H4 (cell line): Measurements from ENCODE around the gene SCRT2. TPM values are rescaled to one million over a fixed set of nuclear protein-coding genes. Genes with fewer than 3 reads are reported as not detected.

Experiments used
- DNase-seq: peaks from one replicate; pipeline ENCODE4 v3.0.0-alpha.2; 2015; ENCODE audit warnings: low spot score
- total RNA-seq: library from RNA; depleted of rRNA; stranded (reverse); fragments of >200 nt; shearing (Covaris generic); gene quantifications from 2 replicates; pipeline ENCODE4 v1.2.3, GENCODE V29; 2014

Gene SCRT2
- total RNA-seq, 1 experiment from 2014 or later: not detected

DNA sequence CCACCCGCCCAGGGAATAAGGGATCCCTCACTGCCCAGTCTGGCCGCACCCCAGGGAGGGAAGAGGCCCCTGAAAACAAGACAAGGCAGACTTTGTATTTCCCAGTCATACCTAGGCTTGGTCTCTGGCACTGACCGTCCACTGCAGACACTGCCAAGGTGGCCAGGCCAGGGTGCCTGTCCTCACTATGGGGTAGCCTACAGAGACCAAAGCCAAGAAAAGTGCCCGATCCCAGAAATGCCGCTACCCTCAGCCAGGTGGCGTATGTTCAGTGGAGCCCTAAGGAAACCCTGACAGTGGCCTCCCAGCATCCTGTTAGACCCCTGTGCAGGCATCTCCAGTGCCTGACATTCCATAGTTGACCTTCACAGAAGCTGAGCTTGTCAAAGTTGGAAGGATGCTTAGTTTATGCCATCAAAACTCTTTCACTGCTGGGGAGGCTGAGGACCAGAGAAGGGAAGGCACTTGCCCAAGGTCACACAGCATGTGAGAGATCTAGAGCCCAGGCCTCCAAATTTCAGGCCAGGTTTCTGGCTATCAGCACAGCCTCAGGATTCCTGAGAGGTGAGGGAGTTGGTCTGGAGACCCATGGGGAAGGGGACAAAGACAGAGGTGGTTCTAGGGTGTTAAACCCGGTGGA, 2.5 kb downstream of the SCRT2 start:
- DNase-seq: no peak

DNA sequence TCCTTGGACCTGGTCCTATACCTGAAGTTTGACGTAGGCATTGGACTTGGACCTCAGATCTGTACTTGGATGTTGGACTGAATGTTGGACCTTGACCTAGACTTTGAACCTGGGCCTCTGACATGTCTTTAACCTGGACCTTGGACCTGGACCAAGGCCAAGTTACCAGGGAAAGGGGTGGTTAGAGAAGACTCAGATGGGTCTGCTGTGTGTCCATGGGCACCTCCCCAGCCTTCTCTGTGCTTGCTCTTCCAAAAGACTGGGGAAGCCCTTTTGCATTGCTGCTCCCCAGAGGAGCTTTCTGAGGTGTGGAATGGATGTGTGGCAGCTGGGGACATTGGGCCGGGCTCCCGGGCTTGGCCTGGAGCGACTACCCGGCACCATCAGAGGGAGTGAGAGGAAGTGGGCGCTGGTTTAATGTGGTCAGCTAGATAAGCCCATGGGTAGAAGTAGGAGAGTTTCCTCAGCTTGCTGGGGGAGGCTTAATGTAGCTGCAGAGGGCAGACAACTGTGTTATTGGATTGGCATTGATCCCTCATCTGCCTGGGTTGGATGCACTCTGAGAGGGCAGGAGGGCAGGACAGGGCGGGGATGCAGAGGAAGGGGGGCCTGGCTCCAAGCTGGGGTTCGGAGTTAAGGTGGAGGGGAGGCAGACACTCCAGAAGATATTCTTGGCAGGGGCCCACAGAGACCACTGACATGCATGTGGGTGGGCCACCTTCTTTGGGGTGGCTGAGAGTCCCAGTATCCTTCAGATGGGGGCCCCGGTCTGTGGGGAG, 4.2 kb downstream of the SCRT2 start:
- DNase-seq: no peak

DNA sequence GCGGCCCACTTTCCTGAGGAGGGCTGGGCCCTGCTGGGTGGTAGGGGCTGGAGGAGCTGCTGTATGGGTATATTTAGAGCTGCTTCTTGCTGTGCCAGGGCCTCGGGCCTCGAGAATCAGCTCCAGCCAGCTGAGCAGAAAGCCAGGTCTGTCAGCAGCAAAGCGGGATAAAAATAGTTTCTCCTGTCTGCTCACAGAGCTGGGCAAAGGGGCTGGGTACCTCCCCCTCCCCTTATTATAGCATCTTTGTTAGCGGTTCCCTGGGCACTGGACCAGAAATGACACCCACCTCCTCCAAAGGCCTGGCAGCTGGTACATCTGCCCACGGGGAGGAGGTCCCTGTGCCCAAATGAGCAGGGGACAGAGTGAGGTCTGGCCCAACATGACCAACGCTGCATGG, 6.0 kb downstream of the SCRT2 start:
- DNase-seq: no peak

DNA sequence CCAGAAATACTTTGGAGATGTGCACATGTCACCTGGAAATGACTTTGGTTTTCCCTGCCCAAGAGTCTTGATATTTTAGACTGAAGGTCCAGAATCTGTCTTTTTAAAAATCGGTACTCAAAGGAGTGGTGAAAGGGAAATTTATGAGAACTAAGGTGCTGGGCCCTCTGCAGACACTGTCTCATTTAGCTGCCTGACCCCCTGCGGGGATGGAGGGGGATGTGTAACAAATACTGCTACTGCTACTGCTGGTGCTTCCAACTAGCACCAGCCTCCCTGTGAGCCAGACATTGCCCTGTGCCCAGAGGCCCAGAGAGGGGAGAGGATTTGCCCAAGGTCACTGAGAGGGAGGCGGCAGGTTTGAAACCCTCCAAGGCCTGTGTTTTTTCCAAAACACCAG, 7.0 kb downstream of the SCRT2 start:
- no peak for DNase-seq

DNA sequence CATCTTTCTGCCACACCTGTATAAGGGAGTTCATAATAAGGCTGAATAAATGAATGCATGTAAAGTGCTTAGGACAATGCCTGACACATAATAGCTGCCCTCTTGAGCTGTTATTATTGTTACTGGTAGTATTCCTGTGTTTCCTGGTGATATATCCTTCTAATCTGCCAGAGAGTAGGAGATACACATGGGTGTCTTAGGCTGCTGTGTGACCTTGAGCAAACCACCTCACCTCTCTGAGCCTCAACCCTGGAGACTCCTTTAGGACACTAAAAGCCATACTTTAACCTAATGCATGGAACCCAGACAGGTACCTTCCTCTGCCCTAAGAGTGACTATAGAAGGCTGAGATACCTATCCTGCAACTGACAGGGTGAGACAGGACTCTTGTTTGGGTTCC, 7.6 kb downstream of the SCRT2 start:
- no peak for DNase-seq

DNA sequence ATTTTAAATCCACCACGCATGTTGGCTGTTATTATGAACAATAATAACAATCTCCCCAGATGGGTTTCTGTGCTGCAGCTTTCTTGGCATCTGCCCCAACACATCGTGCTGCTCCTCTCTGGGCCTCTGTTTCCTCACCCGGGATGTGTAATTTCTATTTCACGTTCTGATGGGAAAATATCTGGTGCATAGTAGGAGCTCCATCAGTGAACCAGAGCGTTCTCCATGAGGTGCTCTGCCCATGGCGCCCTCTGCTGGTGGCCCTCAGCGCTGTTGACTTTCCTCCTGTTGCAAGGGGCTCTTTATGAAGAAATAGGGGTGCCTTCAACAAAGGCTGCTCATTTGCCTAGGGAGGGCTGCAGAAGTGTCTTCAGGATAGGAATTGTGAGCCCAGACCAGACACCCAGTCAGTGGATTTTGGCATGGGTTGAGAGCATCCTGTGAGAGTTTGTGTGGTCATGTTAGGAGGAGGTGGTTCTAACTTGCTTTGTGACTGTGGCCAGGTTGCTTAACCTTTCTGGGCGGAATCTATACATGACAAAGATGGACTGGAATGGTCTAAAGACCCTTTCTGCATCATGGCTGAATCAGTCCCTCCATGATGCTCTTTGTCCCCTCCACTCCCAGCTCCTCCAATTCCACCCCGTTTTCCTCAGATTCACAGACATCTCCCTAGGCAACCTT, 8.1 kb downstream of the SCRT2 start:
- DNase-seq: peak; percentile 21

DNA sequence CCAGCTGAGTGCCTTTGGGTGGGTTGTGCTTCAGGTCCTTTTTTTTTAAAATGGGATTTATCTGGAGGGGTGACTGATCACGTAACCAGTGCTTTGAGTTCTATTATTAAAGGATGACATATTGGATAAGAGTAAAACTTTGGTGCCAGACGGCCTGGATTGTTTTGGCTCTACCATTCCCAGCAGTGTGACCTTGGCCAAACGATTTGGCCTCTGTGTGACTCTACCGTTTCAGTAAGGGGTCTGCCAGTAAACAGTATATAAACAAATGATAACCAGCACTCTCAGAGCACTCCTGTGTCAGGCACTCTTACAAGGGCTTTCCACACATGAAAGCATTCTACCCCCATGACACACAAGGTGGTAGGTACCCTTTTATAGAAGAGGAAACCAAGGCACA, 8.7 kb downstream of the SCRT2 start:
- no peak for DNase-seq

DNA sequence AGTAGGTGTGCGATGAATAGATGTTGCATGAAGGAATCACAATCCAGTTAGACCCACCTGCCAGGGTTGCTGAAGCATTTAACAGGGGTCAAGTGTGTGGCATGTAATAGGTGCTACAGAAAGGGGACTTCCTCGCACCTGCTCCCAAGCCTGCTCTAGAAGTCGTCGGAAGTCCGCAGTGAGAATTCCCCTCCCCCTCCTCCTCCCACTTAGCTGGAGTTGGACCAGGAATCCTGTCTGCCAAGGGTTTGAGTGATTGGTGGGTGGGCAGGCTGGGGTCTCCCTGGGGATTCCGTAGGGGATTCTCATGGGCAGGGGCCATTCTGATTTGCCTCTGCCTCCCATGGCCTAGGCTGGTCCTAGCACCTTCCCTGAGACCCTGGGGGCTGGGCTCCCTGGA, 10.3 kb downstream of the SCRT2 start:
- DNase-seq: no peak

DNA sequence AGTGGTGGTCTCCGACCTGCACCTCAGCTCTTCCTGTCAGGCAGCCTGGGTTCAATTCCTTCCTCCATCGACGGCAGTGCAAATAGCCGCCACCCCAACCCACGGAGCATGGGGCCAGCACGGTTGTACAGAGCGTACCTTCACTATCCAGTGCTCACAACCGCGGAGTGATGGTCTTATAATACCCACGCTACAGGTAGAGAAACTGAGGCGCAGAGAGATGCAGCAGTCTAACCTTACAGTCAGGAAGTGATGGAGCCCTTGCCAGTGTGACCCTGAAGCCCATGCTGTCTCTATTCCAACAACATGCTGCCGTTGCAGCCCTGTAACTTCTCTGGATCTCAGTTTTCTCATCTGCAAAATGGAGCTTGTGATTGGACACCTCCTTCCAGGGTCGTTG, 11.0 kb downstream of the SCRT2 start:
- no peak for DNase-seq

DNA sequence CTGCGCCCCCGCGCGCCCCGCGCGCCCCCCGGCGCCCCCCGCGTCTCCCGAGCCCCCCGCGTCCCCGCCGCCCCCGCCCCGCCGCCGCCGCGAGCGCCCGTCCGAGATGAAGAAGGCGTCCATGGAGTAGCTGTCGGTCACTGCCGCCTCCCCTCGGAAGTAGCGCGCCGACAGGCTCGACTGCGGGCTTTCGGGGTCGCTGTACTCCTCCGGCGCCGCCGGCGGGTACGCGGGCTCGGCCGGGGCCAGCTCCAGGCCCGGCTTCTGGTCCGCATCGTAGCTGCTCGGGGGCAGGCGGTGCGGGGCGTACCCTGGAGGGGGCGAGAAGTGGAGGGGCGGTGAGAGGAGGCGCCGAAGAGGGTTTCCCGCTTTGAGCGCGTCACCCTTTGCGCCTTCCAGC, 11.5 kb downstream of the SCRT2 start:
- no peak for DNase-seq

DNA sequence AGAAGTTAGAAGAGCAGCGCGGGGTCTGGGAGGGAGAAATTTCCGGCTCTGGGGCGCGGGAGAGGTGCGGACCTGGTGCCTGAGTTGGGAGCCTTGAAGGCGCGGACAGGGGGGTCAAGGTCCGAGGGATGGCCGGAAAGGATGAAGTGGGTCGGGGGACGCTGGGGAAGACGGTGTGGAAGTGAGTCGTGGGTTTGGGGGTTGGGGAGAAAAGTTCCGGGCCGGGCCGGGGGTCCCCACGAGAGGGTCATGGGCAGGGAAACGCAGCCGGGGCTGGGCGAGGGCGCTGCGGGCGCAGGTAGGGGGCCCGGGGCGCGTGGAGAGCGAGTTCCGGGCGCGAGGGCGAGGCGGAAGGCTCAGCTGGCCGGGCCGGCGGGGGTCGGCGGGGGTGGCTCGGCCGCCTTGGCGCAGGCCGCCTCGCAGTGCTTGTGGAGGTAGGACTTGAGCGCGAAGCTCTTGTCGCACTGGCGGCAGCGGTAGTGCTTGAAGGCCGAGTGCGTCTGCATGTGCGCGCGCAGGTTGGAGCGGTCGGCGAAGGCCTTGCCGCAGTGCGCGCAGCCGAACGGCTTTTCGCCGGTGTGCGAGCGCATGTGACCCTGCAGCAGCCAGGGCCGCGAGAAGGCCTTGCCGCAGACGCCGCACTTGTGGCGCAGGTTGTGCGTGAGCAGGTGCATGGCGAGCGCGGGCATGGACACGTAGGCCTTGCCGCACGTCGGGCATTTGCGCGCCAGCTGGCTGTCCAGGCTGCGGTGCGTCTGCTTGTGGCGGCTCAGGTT, 12.1 kb downstream of the SCRT2 start:
- no peak for DNase-seq

DNA sequence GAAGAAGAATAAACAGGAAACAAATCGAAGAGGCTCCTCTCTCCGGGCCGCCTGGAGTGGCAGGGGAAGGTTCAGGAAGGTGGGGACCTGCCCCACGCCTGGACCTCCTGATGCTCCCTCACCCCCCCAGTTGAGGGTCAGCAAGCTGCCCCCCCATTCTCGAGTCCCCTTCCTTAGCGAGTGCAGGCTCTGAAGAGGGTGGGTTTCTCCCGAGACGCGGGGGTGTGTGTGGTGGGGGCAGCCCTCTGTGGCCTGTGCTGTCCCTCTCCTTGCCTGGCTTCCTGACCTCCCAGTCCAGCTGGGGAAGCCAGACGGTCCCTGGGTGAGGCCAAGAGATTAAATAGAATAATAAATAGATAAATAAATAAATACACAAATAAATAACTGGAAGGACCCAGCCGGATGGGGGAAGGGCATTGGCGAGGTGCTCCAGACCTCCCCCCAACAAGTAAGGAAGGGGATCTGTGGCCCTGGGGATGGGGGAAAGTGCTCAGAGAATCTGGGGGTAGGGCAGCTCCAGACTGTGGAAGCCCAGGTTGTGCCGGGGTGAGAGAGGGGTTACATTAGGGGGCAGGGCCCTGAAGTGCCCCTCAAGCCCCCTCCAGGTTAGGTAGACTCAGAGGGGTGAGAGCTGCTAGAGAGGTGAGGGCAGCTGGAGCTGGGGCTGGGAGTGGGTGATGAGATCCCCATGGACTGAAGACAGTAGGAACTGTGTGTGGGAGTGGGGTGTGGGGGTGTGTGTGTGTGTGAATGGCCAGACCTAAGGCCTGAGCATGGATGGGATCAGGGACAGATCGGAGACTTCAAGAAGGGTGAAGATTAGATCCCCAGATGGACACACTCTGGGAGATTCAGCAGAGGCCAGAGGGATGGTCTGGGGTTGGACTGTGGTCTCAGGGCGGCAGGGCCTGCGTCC, 13.1 kb downstream of the SCRT2 start:
- DNase-seq: no peak

DNA sequence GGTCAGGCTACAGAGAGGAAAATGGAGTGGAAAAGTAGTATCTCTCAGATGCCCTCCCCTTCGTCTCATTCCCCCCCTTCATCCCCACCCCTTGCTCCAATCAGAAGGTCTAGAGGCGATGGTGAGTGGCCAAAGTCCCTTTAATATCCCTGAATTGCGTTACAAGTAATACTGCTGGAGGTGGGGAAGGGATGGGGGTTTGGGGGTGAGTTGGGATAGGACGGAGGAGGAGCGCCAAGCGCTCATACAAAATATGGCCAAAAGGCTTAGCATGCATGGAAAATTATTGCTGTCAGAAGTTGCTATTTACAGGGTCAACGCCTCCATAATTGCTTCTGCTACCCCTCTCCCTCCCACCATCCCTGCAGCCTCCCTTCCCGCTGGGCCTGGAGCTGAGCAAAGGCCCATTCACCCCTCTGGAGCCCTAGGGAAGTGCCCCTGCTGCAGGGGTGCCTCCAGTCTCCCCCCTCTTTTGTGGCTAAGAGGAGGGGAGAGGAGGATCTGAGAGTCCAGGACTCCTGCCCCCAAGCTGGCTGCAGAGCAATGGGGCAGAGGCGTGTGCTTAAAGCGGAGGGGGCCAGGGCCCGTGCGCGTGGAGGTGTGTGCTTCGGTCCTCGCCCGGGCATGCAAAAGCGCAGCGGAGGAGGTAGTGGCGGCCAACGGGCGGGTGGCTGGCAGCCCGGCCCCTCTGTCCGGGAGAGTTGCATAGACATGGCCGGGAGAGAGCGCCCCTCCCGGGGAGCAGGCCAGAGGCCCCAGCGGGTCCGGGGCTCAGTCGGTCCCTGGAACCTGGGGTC, 13.9 kb downstream of the SCRT2 start:
- DNase-seq: no peak

DNA sequence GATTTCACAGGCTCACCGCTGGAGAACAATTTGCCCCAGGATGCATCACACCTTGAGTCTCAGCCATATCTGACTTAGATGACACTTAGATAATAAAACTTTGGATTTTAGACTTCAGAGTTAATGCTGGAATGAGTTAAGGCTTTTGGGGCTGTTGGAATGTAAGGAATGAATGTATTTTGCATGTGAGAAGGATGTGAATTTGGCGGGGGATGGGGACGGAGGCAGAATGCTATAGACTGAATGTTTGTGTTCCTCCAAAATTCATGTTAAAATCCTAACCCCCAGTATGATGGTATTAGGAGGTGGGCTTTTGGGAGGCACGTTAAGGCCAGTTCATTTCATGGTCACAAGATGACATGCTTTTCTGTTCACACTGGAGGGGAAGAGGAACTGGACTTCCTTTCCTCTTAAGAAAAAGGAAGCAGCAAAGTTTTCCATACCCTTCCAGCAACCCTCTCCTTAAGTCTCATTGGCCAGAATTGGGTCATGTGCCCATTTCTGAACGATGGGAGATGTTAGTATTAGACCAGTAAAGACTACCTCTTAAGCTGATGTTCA, 16.8 kb downstream of the SCRT2 start:
- no peak for DNase-seq

DNA sequence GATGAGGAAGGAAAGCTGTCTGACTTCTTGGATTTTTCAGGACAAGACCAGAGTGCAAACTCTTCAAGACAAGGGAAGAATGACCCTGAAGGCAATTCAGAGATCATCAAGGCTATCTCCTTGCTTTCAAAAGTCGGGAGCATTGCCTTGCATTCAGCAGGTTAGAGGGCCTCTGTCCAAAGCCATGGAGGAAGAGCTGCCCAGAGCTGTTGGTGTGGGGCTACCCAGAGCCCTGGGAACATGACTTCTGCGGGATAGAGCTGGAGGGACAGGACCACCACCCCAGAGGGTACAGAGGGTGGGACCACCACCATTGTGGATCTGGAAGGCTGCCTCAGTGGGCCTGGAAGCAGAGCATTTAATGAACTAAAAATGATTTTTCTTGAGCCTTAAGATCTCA, 17.4 kb downstream of the SCRT2 start:
- DNase-seq: no peak

DNA sequence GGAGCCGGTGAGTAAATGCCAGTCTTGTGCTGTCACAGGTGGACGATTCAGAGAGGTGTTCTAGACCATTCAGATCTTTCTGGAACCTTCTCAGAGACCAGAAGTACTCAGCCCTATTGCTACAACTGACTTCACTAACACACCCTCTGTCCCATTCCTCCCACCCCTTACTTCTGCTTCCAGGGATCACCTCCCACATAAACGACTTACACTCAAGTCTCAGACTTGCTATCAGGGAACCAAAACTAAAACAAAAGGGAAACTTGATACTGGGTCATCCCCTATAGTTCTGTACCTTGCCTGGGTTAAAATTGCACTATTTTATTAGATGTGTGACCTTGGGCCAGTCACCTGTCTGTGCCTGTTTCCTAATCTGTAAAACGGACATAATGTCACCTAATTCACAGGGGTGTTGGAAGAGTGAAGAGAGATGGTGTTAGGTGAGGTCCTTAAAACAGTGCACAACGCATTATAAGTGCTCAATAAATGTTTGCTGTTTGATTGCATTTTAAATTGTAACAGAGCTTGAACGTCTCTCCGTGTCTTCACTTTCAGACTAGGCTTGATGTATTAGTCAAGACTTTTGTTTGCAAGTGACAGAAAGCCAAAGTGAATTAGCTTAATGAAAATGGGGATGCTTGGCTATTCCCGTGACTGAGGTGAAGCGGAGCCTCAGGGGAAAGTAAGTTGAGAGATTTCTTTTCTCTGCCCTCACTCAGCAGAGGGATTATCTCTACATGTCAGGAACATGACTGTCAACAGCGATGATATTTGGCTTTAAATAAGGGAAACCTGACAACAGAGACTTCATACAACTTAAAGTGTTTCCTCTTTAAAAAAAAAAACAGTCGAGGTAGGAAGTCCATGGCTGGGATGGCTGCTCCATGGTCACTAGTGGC, 19.6 kb downstream of the SCRT2 start:
- DNase-seq: no peak

DNA sequence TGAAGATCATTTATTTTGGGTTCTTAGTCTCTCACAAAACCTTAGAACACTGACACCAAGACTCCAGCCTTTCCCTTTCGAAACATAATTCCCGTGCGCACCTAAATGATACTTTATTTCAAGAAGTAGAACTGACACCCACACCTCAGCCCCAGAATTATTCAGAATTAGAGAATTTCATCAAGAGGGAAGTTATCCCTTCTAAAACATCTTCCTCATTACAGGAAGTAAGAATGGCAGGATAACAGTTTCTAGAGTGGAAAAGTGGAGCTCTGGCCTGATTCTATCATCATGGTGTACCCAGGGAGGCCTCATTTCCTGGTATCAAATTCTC, 21.2 kb downstream of the SCRT2 start:
- no peak for DNase-seq

DNA sequence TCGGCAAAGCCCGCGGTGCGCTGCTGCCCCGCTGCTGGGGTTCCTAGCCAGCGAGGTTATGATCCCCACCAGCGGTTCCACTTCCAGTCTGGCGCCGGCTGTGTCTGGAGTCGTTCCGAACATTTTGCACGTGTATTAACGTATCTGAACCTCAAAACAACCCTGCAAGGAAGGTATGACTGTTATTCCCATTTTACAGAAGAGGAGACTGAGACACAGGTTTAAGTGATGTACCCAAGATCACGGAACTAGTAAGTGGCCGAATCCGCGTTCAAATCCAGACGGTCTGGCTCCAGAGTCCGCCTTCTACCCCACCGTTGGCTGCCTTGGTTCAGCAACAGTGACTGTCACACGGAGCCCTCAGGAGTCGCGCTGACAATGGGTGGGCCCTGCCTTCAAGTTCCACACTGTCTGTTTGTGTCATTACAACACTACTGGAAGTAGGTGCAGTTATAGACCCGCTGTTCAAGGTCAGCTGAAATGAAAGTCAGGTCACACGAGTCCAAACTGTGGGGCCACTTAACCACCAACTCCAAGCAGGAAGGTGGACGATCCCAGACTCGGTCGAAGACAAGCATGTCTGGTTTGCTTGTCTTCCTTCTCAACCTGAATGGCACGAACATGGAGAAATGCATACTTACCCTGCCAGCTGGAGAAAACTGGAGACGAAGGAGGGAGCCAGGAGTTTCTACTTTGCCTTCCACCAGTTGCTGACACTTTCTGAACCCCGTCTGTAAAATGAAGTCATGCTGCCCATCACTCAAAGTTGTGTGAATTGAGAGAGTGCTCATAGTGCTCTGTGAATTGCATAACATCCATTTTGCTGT, 21.8 kb downstream of the SCRT2 start:
- no peak for DNase-seq
